ENCODE results near the gene IGF2BP2.
A peak's percentile ranks its signal among the peaks of the same experiment; 100 is the strongest.

GRCh38 chr3:185728630-185729336, 96.1 kb downstream of the IGF2BP2 start:
- TF ChIP-seq TCF4 (CRISPR knock-in tag; IDR thresholded peaks at IDR 0.05; ENCODE audit: borderline replicate concordance): no peak
- no peak for TF ChIP-seq RARB (CRISPR knock-in tag; IDR thresholded peaks at IDR 0.05)
- TF ChIP-seq ZNF565 (CRISPR knock-in tag; conservative IDR thresholded peaks at IDR 0.05; ENCODE audit: low read depth): no peak
- TF ChIP-seq TSHZ2 (CRISPR knock-in tag; IDR thresholded peaks at IDR 0.05): no peak
- no peak for TF ChIP-seq ZFP3 (CRISPR knock-in tag; IDR thresholded peaks at IDR 0.05)
- no peak for TF ChIP-seq OSR1 (CRISPR knock-in tag; IDR thresholded peaks at IDR 0.05)
- TF ChIP-seq GLIS3 (CRISPR knock-in tag; IDR thresholded peaks at IDR 0.05): no peak
- TF ChIP-seq CREB5 (CRISPR knock-in tag; IDR thresholded peaks at IDR 0.05; ENCODE audit: low read depth): no peak
- no peak for TF ChIP-seq PATZ1 (CRISPR knock-in tag; IDR thresholded peaks at IDR 0.05; ENCODE audit: borderline replicate concordance)
- no peak for TF ChIP-seq ZFP30 (CRISPR knock-in tag; IDR thresholded peaks at IDR 0.05)
- no peak for TF ChIP-seq ESRRG (CRISPR knock-in tag; IDR thresholded peaks at IDR 0.05)
- TF ChIP-seq CSDC2 (CRISPR knock-in tag; IDR thresholded peaks at IDR 0.05): peak; percentile 47; the same call in 1 of the 2 replicates
- no peak for TF ChIP-seq ARNTL (CRISPR knock-in tag; IDR thresholded peaks at IDR 0.05; ENCODE audit: borderline replicate concordance, low read depth)
- no peak for TF ChIP-seq CSRNP3 (CRISPR knock-in tag; IDR thresholded peaks at IDR 0.05)

All from SK-N-SH treated with all-trans-retinoic acid at 6 μM for 48 hours (cell line).